ENCODE measurements around the gene PTPRN2.
A peak's percentile ranks its signal among the peaks of the same experiment; 100 is the strongest.

The PTPRN2 gene

DNA sequence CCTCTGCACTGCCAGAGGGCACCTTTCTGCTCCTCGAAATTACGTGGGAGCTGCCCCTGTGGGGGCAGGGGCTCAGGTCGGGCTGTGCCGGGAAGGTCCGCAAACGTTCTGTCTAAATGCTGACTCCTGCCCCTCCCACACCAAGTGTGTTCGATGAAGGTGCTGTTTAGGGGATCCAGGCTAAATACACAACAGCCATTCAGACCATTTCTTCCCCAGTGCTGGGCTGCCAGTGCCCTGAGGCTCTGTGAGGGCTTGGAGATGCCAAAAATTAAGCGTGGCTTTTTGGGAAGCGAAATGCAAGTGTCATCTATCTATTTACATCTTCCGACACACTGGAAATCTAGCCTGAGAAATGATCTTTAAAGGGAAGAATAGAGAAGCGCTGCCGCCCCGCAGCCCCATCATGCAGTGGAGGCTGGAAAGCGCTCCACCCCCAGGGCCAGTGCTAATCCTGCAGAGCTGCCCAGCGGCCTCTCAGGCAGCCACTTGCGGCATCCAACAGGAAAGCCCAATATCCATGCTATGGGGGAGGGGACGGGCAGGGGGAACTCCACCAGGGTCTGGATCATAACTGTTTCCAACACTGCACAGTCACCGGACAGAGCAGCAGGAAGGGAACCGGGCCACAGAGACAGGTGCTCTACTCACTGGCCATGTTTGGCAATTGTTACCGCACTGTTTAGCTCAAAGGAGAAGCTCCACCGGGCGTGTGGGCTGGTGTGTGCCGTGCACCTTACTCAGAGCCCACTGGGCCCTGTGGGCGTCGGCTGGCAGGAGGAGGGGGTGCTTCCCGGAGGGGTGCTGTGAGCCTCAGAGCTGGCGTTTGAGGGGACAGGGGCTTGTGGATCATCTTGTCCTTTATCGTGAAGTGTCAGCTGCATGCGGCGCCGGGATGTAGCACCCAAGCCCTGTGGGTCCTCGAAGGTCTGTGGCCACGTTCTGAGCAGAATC lies 1045.3 kb downstream of the PTPRN2 start:
- DNase-seq = no peak

DNA sequence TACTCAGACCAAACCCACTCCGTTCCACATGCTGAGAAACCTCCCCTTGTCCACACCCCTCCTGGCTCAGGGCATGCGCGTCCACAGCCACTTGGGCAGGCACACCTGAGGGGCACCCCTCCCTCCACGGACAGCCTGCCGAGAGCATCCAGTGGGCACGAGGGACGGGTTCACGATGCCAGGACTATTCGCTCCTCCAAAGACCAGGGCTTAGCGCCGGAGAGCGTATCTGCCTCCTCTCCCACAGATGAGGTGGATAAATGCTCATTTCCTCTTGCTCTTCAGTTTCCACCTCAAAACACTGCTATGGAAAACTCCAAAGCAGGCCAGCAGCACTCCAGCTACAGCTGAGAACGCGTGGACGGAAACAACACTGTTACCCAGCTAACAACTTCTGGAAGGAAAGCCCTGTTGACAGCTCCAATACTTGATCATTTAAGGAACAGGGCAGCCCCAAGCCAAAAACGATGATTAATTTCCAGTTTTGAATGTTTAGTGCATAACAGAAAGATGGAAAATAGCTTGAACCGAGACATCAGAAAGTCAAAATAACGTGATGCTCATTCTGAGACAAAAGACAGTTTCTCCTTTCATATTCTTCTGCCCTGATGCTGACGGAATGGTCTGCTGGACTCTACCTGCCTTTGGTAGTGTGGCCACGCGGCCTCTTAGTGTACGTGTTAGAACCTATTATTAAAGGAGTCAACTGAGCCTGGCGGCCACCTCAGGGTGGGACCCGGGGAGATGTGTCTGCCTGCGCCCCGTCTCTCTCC lies 1046.1 kb downstream of the PTPRN2 start:
- no peak for DNase-seq

DNA sequence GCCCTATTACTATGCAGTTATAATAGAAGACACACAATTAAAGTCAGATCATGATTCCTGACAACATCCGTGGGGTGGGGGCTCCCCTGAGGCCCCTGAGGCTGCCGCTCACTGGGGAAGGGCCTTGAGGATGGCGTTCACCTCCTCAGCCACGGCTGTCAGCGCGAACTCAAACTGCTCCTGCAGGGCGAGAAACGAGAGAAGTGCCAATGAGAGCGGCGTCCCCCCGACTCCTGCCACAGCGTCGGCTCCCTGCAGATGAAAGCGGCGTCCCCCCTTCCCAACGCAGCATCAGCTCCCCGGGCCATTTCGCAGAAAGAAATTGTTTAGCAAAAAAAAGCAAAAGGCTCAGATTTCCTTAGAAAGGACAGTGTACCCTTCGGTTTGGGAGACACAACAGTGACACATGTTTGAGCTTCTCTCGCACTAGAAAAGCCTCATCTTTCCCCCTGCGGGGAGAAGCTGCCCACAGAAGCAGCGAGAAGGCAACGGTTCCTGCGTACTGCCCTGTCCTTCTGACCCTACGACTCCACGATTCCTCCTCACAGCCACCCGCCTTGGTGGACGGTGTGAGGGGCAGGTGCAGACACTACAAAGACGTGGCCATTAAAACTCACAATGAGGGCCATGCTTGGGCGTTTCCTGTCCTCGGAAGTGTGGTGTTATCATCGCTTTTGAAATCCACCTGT lies 1046.9 kb downstream of the PTPRN2 start:
- DNase-seq = no peak

DNA sequence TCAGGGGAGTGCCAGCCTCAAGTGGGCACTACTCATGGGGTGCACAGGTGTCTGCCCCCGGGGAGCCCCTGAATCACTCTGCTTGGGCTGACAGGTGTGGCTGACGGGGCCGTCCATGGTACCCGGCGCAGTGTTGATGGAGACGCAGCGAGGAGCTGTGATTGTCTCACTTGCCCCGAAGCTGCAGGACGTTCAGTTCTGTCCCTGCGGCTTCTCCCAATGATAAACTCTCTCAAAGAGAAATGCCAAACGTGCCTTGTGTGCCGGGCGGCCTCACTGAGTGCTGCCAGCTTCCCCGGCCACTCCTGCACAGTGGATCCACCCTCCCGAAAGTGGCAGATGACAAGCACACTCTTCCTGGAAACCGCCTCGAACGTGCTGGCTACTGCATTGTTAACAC lies 1047.6 kb downstream of the PTPRN2 start:
- DNase-seq = no peak

DNA sequence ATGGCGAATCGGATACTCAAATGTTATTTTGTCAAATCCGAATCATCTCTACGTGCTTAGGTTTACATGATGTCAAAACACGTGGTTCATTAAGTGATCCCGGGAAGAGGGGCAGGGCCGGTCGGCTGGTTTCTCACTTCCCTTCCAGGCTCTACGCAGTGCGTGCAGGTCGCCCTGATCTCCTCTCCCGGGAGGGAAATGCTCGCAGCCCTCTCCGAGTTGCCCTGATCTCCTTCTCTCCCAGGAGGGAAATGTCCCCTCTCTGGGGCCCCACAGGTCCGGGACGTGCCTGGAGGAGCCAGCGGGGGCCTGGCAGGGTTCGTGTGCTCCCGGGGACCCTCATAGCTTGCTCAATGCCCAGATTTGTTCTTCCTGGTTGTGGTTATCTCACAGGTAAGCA lies 1048.1 kb downstream of the PTPRN2 start:
- no peak for DNase-seq

DNA sequence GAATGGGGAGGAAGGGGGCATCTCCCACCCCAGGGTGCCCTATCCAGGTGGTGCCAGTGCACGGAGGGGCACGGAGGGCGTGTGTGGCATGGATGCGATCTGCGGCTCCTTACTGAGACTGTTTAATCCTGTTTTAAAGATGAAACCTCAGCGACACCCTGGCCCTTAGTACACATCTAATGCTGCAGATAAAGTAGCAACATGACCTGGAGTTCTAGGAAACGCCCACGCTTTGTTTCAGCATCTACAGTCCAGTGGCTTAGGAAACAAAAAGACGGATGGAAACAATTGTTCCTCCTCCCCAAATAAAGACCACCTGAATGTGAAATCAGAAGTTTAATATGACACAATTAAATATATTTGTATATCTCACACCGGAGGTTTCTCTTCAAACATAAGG lies 1048.9 kb downstream of the PTPRN2 start:
- DNase-seq = no peak

DNA sequence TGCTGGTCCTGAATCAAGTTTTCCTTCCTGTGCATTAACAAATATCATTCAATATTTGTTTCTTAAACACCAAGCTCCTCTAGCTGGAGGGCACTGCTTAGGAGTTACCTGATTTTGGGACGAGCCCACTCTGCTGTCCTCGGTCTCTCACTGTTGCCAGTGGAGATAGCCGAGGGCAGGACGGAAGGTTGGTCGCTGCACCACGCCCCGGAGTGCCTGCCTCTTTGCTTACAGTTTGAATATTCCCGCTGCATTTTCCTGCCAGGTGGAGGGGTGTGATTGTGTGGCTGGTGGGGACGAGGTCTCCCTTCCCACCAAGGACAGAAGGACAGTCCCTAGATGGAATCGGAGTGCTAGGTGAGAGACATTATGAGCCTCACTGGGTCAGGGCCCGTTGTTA lies 1049.3 kb downstream of the PTPRN2 start:
- DNase-seq = no peak

DNA sequence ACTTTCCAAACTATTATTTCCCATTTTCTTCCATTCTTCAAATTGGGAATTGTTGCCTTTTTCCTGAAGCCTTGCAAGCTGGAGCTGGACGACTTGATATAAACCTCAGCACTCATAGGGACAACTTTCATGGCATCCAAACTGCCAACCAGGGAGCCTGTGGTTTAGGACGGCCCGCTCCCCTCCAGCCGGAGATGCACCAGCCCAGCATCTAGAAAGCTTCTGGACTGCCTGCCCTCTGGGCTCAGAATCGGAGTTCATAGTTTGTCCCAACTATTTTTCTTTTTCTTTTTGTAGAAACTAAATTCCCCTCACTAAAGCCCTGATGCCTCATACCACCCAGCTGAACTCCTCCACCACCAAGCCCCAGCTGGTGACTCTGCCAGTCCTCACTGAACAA lies 1050.6 kb downstream of the PTPRN2 start:
- DNase-seq = no peak

DNA sequence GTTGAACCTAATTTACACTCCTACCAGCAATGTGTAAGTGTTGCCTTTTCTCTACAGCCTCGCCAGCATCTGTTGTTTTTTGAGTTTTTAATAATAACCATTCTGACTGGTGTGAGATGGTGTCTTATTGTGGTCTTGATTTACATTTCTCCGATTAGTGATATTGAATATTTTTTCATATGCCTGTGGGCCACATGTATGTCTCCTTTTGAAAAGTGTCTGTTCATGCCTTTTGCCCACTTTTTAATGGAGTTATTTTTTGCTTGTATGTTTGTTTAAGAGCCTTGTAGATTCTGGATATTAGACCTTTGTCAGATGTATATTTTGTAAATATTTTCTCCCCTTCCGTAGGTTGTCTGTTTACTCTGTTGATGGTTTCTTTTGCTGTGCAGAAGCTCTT lies 1055.6 kb downstream of the PTPRN2 start:
- no peak for DNase-seq

DNA sequence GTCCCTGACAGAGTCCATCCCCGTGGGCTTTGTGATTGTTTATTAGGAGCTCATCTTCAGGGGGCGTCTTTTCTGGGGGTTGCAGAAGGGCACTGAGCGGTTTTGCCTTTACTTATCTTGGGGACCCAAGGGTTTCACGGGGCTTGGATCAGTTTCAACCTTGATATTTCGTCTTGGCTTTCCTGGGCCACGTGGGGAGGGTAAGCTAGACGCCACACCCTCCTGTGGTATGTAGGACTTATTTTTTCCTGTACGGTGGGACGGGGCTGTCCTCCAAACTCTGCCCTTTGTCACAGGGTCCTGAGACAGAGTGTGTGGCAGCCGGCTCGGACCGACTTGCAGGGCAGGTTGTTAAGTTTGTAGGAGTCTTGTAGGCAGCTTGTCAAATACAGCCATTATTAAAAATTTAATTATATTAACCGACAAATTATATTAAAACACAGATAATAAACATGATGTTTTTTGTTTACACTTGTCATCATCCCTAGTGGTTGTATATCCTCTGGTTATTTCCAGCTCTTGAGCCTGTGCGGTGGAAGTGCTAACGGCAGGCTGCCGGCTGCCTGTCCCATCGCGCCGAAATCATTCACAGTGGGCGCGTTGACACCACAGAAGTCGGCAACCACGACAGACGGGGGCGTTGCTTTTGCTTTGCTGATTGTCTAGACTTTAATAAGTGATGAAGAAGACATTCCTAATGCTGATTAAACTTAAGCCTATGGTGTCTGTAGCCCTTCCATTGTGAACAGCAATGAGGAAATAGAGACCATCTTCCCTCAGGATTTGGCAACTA lies 1057.7 kb downstream of the PTPRN2 start:
- DNase-seq = no peak

DNA sequence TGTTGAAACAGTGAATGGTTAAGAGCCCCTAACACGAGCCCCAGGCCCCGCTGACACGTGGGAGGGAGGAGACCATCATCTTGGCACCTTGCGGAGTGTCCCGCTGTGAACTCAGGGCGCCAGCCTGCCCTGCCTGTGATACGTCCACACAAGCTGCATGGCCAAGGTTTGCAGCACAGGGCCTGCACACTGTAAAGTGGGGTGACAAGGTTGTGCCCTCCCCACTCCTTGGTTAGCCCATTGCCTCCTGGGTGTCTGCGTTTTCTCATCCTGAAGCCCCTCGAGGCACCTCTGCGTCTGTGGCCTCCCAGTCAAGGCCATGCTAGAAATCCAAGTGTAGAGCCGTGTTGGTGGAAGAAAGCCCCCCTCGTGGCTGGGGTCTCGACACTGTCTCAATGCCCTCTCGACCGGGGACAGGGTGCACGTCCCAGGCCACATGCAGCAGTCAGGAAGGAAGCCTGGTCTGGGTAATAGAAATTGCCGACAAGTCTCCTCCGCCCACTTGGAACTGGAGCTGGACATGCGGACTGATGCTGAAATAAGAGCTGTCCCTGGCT lies 1058.8 kb downstream of the PTPRN2 start:
- DNase-seq = no peak

DNA sequence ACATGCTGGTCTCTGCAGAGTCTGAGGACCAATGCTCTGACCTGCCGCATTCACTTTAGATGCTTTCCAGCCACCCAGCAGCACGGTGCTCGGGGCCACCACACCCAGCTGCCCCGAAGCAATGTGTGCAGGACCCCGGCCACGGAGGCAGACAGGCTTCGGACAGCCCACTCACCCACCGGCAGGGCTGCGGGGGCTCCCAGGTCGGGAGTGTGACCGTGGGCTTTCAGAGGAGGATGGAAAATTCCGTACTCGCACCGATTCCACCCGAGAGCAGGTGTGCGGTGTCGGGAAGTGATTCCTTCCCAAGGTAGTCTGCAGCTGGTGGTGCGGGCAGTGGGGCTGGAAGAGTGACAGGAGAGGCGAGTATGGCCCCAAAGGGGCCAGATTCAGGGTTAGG lies 1059.9 kb downstream of the PTPRN2 start:
- DNase-seq = no peak

DNA sequence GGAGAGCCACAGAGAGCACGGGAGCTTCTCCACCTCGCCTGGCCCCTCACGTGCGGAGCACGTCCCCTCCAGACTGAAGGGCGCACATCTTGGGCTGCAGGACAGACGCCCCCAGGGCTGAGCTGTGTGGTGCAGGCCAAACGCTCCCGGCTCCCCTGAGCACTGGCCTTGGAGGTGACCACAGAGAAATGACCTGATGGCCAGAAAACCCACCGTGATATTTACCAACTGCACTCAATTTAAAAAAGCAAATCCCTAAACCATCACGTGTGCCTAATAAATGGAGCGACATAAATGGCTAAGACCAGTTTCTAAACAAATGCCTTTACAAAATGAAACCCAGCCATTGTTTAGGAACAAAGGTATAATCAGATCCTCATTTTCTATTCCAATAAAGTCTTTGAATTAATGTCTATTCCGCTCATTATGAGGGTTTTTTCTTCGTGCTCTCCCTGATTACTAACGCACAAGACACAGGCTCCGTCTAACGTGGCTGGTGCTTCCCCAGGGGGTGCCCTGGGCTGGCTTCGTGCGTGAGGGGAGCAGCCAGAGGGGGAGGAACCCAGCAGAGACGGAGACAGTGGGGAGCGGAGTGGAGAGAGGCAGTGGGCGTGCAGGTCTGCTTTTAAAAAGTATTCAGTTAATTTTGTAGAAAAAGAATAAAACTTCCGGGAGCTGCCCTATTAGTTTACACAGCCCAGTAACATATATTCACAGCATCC lies 1060.5 kb downstream of the PTPRN2 start:
- DNase-seq = peak; percentile 11

DNA sequence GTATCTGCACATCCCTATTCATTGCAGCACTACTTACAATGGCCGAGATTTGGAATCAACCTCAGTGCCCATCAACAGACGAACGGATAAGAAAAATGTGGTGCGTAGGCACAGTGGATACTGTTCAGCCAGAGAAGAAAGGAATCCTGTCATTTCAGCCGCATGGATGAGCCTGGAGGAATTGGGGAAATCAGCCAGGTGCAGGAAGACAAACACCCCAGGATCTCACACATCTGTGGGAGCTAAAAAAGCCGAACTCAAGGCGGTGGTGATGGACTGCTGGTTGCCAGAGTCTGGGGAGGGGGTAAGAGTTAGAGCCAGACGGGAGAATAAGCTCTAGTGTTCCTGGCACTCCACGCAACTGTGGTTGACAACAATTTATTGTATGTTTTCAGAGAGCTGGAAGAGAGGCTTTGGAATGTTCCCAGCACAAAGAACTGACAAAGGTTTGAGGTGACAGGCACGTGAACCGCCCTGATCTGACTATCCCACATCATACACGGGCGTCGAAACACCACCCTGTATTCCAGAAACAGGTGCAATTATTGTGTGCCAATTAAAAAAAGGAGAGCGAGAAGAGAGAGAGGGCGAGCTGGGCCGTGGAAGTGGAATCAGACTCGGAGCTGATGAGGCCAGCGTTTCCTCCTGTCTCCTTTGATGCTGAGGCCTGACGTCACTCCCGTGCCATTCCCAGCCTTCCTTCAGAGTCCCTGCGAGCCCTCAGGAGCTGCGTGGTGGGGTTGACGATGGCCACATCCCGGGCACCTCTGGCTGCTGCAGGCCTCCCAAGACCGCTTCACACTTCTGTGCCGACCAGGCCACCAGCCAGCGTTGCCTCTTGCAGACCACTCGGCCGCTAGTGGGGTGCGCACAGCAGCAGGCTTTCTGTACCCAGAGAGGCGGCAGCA lies 1061.4 kb downstream of the PTPRN2 start:
- DNase-seq = no peak

DNA sequence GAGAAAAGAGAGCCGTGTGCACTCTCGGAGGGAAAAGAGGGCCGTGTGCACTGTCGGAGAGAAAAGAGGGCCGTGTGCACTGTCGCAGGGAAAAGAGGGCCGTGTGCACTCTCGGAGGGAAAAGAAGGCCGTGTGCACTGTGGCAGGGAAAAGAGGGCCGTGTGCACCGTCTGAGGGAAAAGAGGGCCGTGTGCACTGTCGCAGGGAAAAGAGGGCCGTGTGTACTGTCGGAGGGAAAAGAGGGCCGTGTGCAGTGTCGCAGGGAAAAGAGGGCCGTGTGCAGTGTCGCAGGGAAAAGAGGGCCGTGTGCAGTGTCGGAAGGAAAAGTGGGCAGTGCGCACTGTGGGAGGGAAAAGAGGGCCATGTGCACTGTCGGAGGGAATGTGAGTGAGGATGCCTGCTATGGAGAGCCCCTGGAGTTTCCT lies 1062.1 kb downstream of the PTPRN2 start:
- no peak for DNase-seq

DNA sequence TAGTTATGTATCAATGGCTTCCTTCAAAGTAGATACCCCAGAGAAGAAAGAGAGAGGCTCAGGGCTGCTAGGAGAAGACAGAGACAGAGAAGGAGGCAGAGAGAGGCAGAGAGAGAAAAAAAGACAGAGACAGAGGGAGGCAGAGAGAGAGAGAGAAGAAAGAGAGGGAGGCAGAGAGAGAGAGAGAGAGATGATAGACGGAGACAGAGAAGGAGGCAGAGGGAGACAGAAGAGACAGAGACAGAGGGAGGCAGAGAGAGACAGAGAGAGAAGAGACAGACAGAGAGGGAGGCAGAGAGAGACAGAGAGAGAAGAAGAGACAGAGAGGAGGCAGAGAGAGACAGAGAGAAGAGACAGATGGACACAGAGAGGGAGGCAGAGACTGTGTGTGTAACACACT lies 1062.9 kb downstream of the PTPRN2 start:
- DNase-seq = no peak

DNA sequence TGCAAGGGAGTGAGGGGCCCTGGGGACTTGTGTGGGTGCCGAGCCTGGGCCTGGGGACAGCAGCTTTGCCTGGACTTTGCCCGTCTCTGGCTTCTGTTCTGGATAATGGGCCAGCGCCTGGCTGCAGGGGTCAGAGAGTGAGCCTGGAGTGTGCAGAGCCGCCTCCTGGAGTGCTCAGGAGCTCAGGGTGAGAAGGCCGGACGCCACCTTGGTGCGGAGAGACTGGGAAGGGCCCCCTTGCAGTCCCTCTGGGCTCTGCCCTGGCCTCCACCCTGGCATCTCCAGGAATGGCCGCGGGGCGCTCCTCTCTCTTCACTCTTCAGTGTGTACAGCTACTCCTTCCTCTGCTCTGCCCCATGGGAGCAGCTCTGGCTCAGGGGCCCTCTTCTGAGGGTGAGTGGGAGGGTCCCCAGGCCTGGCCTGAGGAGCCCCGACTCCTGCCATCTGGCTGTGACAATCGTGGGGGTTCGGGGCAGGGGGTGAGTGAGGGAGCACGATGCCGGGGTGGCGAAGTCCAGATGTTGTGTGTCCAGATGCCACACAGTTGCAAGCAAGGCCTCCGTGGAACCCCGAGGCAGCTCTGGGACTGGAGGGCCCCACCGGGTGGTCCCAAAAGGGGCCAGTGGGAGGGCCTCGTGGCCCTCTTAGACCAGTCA lies 1063.7 kb downstream of the PTPRN2 start:
- DNase-seq = no peak

DNA sequence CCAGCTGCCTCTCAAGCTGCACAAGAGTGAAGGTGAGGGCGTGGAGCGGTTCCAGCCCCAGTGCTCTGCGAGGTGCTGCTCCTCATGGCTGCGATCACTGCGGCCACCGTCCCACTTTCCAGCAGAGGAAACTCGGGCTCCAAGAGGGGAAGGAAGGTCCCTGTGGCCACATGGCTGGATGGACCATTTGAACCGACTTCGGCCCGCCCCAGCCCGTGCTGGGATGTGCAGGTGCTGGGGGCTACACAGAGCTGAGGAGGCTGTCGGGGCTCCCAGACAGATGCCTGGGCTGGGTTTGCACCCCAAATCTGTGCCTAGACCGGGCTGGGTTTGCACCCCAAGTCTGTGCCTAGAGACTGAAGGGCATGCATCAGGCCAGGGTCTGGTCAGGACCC lies 1064.3 kb downstream of the PTPRN2 start:
- DNase-seq = no peak

DNA sequence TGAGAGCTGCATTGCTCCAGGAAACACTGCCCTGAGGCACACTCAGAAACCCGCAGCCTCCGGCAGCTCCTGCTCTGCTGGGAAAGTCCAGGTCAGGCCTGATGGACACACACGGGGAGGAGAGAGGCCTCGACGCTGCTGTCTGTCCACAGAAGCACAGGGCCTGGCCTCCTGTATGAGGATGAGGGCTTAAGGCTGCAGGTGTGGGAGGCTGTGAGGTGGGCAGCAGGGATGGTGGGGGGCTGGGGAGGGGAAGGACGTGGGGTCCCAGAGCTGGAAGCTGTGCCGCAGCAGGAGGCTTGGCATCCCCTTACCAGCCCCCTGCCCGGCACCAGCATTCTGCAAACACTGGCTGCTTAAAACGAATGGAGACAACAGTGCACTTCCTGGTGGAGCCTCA lies 1064.7 kb downstream of the PTPRN2 start:
- no peak for DNase-seq

DNA sequence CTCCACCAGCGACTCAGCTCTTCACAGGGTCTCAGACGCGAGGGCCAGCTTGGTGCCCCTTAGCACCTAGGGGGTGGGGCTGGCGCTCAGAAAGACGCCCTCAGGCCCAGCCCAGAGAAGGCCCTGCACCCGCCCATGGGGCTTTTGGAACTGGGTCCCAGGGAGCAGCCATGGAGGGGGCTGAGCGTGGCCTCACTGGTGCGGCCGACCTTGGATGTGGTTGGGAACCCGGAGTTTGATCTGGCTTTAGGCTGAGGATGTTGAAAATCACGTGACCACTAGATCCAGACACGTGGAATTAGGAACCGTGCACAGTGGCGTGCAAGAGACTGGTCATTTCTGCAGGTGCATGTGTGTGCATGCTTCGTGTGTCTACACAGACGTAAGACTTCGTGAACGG lies 1065.4 kb downstream of the PTPRN2 start:
- DNase-seq = no peak

All from NCI-H146 (cell line).